ENCODE results near the gene PABPN1.

PABPN1 gene

DNA sequence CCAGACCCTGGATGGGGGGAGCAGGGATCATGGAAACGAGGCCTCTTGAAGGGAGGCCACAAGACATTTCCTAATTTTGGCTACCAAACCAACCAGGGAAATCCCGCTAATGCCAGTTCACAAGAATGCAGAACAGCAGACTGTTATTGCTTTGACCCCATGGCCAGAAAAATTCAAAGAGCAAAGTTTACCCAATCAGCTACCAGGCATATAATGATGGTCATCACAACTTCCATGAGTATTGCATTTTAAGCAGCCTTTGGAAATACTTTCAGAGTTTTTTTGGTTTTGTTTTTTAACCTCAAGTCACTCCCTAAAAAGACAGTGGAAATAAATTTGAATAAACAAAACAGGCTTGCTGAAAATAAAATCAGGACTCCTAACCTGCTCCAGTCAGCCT lies 51.3 kb downstream of the PABPN1 start, which contains the start of gene IL25:
Gene IL25 (plus strand): TSS at position 301 of the 400 bp plus-strand sequence.
- DNase-seq (ENCODE audit: low read depth), result no peak
- TF ChIP-seq, protein P1, sequence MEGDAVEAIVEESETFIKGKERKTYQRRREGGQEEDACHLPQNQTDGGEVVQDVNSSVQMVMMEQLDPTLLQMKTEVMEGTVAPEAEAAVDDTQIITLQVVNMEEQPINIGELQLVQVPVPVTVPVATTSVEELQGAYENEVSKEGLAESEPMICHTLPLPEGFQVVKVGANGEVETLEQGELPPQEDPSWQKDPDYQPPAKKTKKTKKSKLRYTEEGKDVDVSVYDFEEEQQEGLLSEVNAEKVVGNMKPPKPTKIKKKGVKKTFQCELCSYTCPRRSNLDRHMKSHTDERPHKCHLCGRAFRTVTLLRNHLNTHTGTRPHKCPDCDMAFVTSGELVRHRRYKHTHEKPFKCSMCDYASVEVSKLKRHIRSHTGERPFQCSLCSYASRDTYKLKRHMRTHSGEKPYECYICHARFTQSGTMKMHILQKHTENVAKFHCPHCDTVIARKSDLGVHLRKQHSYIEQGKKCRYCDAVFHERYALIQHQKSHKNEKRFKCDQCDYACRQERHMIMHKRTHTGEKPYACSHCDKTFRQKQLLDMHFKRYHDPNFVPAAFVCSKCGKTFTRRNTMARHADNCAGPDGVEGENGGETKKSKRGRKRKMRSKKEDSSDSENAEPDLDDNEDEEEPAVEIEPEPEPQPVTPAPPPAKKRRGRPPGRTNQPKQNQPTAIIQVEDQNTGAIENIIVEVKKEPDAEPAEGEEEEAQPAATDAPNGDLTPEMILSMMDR (conservative IDR thresholded peaks at IDR 0.05; ENCODE audit: low read depth, low read length), result no peak

DNA sequence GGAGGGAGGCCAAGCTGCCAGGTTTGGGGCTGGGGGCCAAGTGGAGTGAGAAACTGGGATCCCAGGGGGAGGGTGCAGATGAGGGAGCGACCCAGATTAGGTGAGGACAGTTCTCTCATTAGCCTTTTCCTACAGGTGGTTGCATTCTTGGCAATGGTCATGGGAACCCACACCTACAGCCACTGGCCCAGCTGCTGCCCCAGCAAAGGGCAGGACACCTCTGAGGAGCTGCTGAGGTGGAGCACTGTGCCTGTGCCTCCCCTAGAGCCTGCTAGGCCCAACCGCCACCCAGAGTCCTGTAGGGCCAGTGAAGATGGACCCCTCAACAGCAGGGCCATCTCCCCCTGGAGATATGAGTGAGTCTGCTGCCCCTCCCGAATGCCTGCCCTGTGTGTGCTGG lies 51.8 kb downstream of the PABPN1 start:
- H3K4me3 ChIP-seq (ENCODE audit: low read length), result no peak overlapping the region
- TF ChIP-seq, protein P1 (conservative IDR thresholded peaks at IDR 0.05; ENCODE audit: low read depth, low read length), result no peak
- DNase-seq (ENCODE audit: low read depth), result no peak

More for the DNA sequence above, 51.3 kb downstream of the PABPN1 start, which contains the start of gene IL25:
- no peak within 1 kb of the TSS for H3K4me3 ChIP-seq (ENCODE audit: low read length)

Data from retinal pigment epithelial cell (primary cell).